Naive thymus-derived CD4-positive, alpha-beta T cell (primary cell): ENCODE data around the gene SGMS1. TPM values are rescaled to one million over a fixed set of nuclear protein-coding genes. Genes with fewer than 3 reads are reported as not detected.
A peak's percentile ranks its signal among the peaks of the same experiment; 100 is the strongest.

Experiments
- ATAC-seq: fragments of 150-1000 bp; cut with Tn5 transposase; 2 replicates; pipeline ENCODE4 v1.10.0; 2021; ENCODE audit warnings: mild to moderate bottlenecking, moderate library complexity
- CTCF ChIA-PET: fragments of 350-600 bp; sonication (Branson Sonifier 250); formaldehyde crosslinking; loops from one replicate; lab custom pipeline; 2021; ENCODE audit warnings: antibody characterized with exemption; lab: Charles Lee
- POLR2A ChIA-PET: fragments of 350-600 bp; sonication (Branson Sonifier 250); formaldehyde crosslinking; loops from one replicate; lab custom pipeline; 2021; ENCODE audit warnings: antibody characterized with exemption, inconsistent platforms; lab: Charles Lee
- DNase-seq, 9 donors: peaks; one replicate each; pipeline versions ENCODE4 v3.0.0 to v3.0.0-alpha.2; 2020 to 2022; ENCODE audit warnings: mixed read lengths in 1 of 9
- H3K27ac ChIP-seq: one replicate; pipeline ENCODE4 v1.7.0; 2013; ENCODE audit warnings: mild to moderate bottlenecking, low read depth, low read length, moderate library complexity
- H3K27me3 ChIP-seq, 2 donors: one replicate each; pipeline ENCODE4 v1.7.0; 2013; ENCODE audit warnings: low read length in 2 of 2, mild to moderate bottlenecking in 2 of 2, moderate library complexity in 2 of 2; ENCODE audit not compliant: control insufficient read depth in 2 of 2, insufficient read depth in 2 of 2
- H3K36me3 ChIP-seq, 3 experiments: 1 replicate in 2 of 3; 2 replicates in 1 of 3; pipeline ENCODE4 v1.7.0; 2013; ENCODE audit warnings: low read length in 3 of 3, mild to moderate bottlenecking in 3 of 3, moderate library complexity in 1 of 3; ENCODE audit not compliant: insufficient read depth in 3 of 3, control insufficient read depth in 2 of 3
- H3K4me1 ChIP-seq, 2 donors: one replicate each; pipeline ENCODE4 v1.7.0; 2013; ENCODE audit warnings: low read length in 2 of 2, mild to moderate bottlenecking in 2 of 2, moderate library complexity in 1 of 2; ENCODE audit not compliant: control insufficient read depth in 2 of 2, insufficient read depth in 2 of 2
- H3K4me3 ChIP-seq: 2 replicates; pipeline ENCODE4 v1.7.0; 2013; ENCODE audit warnings: mild to moderate bottlenecking, low read length
- H3K9me3 ChIP-seq, 3 experiments: 1 replicate in 2 of 3; 2 replicates in 1 of 3; pipeline ENCODE4 v1.7.0; 2013; ENCODE audit warnings: low read length in 3 of 3; ENCODE audit not compliant: control insufficient read depth in 2 of 3
- H3K27ac Mint-ChIP-seq, 9 donors: one replicate each; pipeline ENCODE4 v1.8.0; 2020 to 2022; ENCODE audit warnings: mixed read lengths in 9 of 9, mild to moderate bottlenecking in 8 of 9, moderate library complexity in 5 of 9, inconsistent platforms in 2 of 9
- H3K27me3 Mint-ChIP-seq, 5 donors: one replicate each; pipeline ENCODE4 v1.8.0; 2021 to 2022; ENCODE audit warnings: mixed read lengths in 5 of 5, mild to moderate bottlenecking in 1 of 5
- H3K36me3 Mint-ChIP-seq, 5 donors: one replicate each; pipeline ENCODE4 v1.8.0; 2020 to 2022; ENCODE audit warnings: mixed read lengths in 5 of 5, mild to moderate bottlenecking in 3 of 5, inconsistent platforms in 1 of 5
- H3K4me1 Mint-ChIP-seq, 7 donors: one replicate each; pipeline ENCODE4 v1.8.0; 2020 to 2022; ENCODE audit warnings: mixed read lengths in 7 of 7, mild to moderate bottlenecking in 3 of 7, inconsistent platforms in 1 of 7
- H3K4me3 Mint-ChIP-seq, 10 donors: one replicate each; pipeline ENCODE4 v1.8.0; 2020 to 2022; ENCODE audit warnings: mild to moderate bottlenecking in 10 of 10, mixed read lengths in 10 of 10, moderate library complexity in 6 of 10, inconsistent platforms in 2 of 10
- H3K9me3 Mint-ChIP-seq, 11 donors: one replicate each; pipeline ENCODE4 v1.8.0; 2020 to 2022; ENCODE audit warnings: mixed read lengths in 11 of 11, mild to moderate bottlenecking in 4 of 11, inconsistent platforms in 1 of 11, moderate library complexity in 1 of 11
- intact Hi-C, 2 donors: fragments of 100-400 bp; cut with micrococcal nuclease; formaldehyde crosslinking; loops; one replicate each; pipeline ENCODE4 v1.15.1; 2023
- polyA plus RNA-seq, 2 donors: library from polyadenylated mRNA; unstranded; fragments of 300-500 nt; fragmentation: Illumina TruSeq; gene quantifications; one replicate each; pipeline ENCODE4 v1.2.3, GENCODE V29; 2021
- total RNA-seq, 6 experiments: library from RNA in 5 of 6; stranded (reverse) in 5 of 6; gene quantifications; 1 replicate in 5 of 6; 2 replicates in 1 of 6; pipeline ENCODE4 v1.2.3 and lab custom pipeline; 2021 to 2026

SGMS1 gene
- total and polyA plus RNA-seq, 7 experiments from 2014 or later: 11.5 to 45.7 (median 29.4) TPM

GRCh38 chr10:50260791-50261281 lies 362.9 kb downstream of the SGMS1 start:
- H3K36me3 ChIP-seq: no peaks in the 10 kb centered on the region

More at GRCh38 chr10:50260791-50261281, 362.9 kb downstream of the SGMS1 start:
- H3K4me3 Mint-ChIP-seq: peak overlapping the region in 1 of 10 donors; percentile 35
- peaks cover 0 to 3% (median 0%) of the 10 kb centered on the region in 5 donors for H3K36me3 Mint-ChIP-seq
- DNase-seq (no peak), ATAC-seq (peak; percentile 82)
- H3K9me3 Mint-ChIP-seq: peaks cover 0 to 2% (median 0%) of the 10 kb centered on the region in 11 donors
- H3K27ac ChIP-seq: no peak overlapping the region
- H3K4me1 Mint-ChIP-seq: peaks cover 0 to 17% (median 0%) of the 10 kb centered on the region in 7 donors
- H3K4me1 ChIP-seq: peaks cover 0 to 8% of the 10 kb centered on the region in 2 donors
- H3K9me3 ChIP-seq: no peaks in the 10 kb centered on the region
- H3K27me3 Mint-ChIP-seq: peaks cover 38 to 57% (median 48%) of the 10 kb centered on the region in 5 donors
- CTCF ChIA-PET: no interaction called here
- no peak overlapping the region for H3K4me3 ChIP-seq
- POLR2A ChIA-PET: interaction anchor here (0.6 kb wide), 1 partner anchor 32 kb away, joined by 4 read pairs; no protein-coding TSS in a partner anchor
- no peak overlapping the region for H3K27ac Mint-ChIP-seq
- no peaks in the 10 kb centered on the region for H3K27me3 ChIP-seq
- intact Hi-C loops: no loop called here

Other genes starting within 250 kb of the SGMS1 start
- gene ASAH2B, start 116.0 kb upstream of the SGMS1 start, total RNA-seq: 1 to 10 TPM; 1.7 to 3.9 (median 2.3) TPM
- 1 to 10 TPM; 2.0 to 3.9 TPM for gene ASAH2B, start 116.0 kb upstream of the SGMS1 start, polyA plus RNA-seq